AG04450 (cell line): ENCODE results near the gene PFN1. TPM values are rescaled to one million over a fixed set of nuclear protein-coding genes. Genes with fewer than 3 reads are reported as not detected.

Experiments used
- CTCF ChIA-PET: fragments of 300-600, 350-600 bp; formaldehyde crosslinking; extraction: SDS; loops from one replicate; lab custom pipeline; 2022; ENCODE audit warnings: antibody characterized with exemption, inconsistent platforms; lab: Charles Lee
- POLR2A ChIA-PET: fragments of 350-600 bp; formaldehyde crosslinking; extraction: SDS; loops from one replicate; lab custom pipeline; 2021; ENCODE audit warnings: antibody characterized with exemption, inconsistent platforms; lab: Yijun Ruan, JAX
- DNase-seq: peaks from one replicate; pipeline ENCODE4 v3.0.0-alpha.2; 2011; ENCODE audit warnings: low read depth, low spot score
- H3K27ac ChIP-seq: one replicate; pipeline ENCODE4 v1.5.1; 2012; ENCODE audit warnings: low read depth, low read length, control low read depth
- H3K27me3 ChIP-seq: one replicate; pipeline ENCODE4 v1.6.0; 2012; ENCODE audit warnings: low read length; ENCODE audit not compliant: control insufficient read depth, insufficient read depth
- H3K4me3 ChIP-seq: 2 replicates; pipeline ENCODE4 v1.5.1; 2011; ENCODE audit warnings: mild to moderate bottlenecking, low read depth, low read length, control low read depth
- H3K9me3 ChIP-seq: 2 replicates; pipeline ENCODE4 v1.5.1; 2012; ENCODE audit warnings: low read length; ENCODE audit not compliant: control insufficient read depth, insufficient read depth
- CTCF ChIP-seq: IDR thresholded peaks from 2 replicates; pipeline ENCODE4 v1.5.1; 2011; ENCODE audit warnings: low read depth, low read length, control low read depth, inconsistent platforms
- polyA plus RNA-seq: library from polyadenylated mRNA; depleted of rRNA; stranded (reverse); fragments of >200 nt; gene quantifications from 2 replicates; pipeline ENCODE4 v1.2.3, GENCODE V29; 2011

The PFN1 gene
- polyA plus RNA-seq, 1 experiment: 1,141 TPM

DNA sequence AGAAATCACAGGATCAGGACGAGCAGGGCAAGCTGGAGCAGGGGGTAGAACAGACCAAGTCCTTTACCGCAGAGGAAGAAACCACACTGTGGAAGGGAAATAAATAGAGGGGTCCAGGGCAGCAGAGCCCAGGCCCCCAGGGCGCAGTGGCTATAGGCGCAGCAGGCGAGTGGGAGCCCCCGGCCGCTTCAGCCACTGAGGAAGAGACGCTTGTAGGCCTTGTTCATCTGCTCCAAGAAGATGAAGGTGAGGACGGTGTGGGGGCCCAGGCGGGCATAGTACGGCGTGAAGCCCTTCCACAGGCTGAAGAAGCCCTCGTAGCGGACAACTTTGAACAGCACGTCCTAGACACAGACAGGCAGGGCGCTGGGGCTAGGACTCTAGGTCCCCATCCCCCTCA lies 10.8 kb downstream of the PFN1 start:
- H3K27me3 ChIP-seq: no peaks in the 10 kb centered on the region
- ChIA-PET CTCF (interaction anchor here (0.8 kb wide), 1 partner anchor 43 kb away, joined by 3 read pairs; no protein-coding TSS in a partner anchor), POLR2A (no interaction called here)
- TF ChIP-seq CTCF: no peak
- DNase-seq: no peak
- H3K27ac ChIP-seq: no peak overlapping the region
- H3K9me3 ChIP-seq: no peaks in the 10 kb centered on the region; the same call in 1 of the 2 replicates
- H3K4me3 ChIP-seq: no peak overlapping the region

- ChIA-PET POLR2A (no interaction called here), CTCF (no interaction called here)
- no peak for DNase-seq
Observed at GRCh38 chr17:4936436-4936835, 11.9 kb downstream of the PFN1 start.

DNA sequence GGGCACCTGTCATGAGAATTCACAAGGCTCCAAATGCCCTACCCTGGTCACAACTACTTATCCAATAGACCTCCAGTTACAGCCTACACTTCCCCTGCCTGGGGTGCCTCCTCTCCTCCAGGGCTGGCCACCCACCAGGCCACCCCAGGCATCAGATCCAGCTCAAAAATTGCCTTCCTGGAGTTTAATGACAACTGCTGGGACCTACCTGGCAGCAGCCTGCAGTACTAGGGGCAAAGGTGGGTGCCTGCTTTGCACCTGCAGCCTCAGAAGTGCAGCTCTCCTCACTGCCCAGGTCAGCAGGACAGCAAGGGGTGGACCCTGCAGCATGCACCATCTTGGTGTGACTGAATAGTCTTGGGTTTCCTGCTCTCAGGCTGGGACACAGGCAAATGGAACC lies 12.7 kb downstream of the PFN1 start:
- H3K9me3 ChIP-seq: no peaks in the 10 kb centered on the region; the same call in 1 of the 2 replicates
- no peak overlapping the region for H3K4me3 ChIP-seq
- H3K27me3 ChIP-seq: no peaks in the 10 kb centered on the region
- CTCF ChIA-PET: no interaction called here
- POLR2A ChIA-PET: no interaction called here
- no peak overlapping the region for H3K27ac ChIP-seq
- no peak for TF ChIP-seq CTCF
- no peak for DNase-seq

More at GRCh38 chr17:4936436-4936835, 11.9 kb downstream of the PFN1 start:
- no peak for TF ChIP-seq CTCF
- no peak overlapping the region for H3K4me3 ChIP-seq
- H3K9me3 ChIP-seq: no peaks in the 10 kb centered on the region; the same call in 1 of the 2 replicates
- no peaks in the 10 kb centered on the region for H3K27me3 ChIP-seq
- H3K27ac ChIP-seq: no peak overlapping the region

DNA sequence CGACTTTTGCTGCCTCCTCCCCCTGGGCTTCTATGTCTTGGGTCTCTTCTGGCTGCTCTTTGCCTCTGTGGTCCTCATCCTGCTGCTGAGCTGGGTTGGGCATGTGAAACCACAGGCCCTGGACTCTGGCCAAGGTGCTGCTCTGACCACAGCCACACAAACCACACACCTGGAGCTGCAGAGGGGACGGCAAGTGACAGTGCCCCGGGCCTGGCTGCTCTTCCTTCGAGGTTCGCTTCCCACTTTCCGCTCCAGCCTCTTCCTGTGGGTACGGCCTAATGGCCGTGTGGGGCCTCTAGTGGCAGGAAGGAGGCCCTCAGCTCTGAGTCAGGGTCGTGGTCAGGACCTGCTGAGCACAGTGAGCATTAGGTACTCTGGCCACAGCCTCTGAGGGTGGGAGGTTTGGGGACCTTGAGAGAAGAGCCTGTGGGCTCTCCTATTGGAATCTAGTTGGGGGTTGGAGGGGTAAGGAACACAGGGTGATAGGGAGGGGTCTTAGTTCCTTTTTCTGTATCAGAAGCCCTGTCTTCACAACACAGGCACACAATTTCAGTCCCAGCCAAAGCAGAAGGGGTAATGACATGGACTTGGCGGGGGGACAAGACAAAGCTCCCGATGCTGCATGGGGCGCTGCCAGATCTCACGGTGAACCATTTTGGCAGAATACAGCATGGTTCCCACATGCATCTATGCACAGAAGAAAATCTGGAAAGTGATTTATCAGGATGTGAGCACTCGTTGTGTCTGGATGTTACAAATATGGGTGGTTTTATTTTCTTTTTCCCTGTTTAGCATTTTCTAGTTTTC lies 14.0 kb downstream of the PFN1 start:
- no peak for DNase-seq
- ChIA-PET POLR2A (interaction anchor here (0.7 to 0.9 kb wide), 2 partner anchors 11 to 33 kb away, joined by 3 to 5 read pairs; partner anchors contain the start of gene SPAG7), CTCF (no interaction called here)
- Histone ChIP-seq H3K27me3 (no peaks in the 10 kb centered on the region), H3K9me3 (no peaks in the 10 kb centered on the region), H3K27ac (no peak overlapping the region), H3K4me3 (no peak overlapping the region)
- TF ChIP-seq CTCF: peak; percentile 47

DNA sequence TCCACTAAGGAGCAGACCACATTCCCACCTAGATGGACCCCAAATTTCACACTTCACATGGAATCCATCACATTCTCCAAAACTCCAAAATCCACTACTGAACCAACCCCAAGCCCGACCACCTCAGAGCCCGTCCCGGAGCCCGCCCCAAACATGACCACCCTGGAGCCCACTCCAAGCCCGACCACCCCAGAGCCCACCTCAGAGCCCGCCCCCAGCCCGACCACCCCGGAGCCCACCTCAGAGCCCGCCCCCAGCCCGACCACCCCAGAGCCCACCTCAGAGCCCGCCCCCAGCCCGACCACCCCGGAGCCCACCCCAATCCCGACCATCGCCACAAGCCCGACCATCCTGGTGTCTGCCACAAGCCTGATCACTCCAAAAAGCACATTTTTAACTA lies 14.7 kb downstream of the PFN1 start:
- DNase-seq: no peak
- Histone ChIP-seq H3K27ac (no peak overlapping the region), H3K9me3 (no peaks in the 10 kb centered on the region), H3K27me3 (no peaks in the 10 kb centered on the region), H3K4me3 (no peak overlapping the region)
- ChIA-PET POLR2A (interaction anchor here (0.9 kb wide), 1 partner anchor 34 kb away, joined by 5 read pairs; the partner anchor contains the start of gene SPAG7), CTCF (no interaction called here)
- TF ChIP-seq CTCF: no peak
